HG03066 (cell line): ENCODE results near the gene STAU1.
"Not testable (repeated sequence)": the region's sequence is repeated elsewhere in the genome, so short reads cannot be mapped to it uniquely, and the experiment has no call there.

Source experiments
- ATAC-seq: cut with Tn5 transposase; IDR thresholded peaks from one replicate; pipeline ENCODE4 v1.9.1; 2021; ENCODE audit warnings: low read depth; ENCODE audit not compliant: unreplicated experiment

The STAU1 gene

GRCh38 chr20:49167811-49168507 lies 20.2 kb downstream of the STAU1 start:
- ATAC-seq = no peak

DNA sequence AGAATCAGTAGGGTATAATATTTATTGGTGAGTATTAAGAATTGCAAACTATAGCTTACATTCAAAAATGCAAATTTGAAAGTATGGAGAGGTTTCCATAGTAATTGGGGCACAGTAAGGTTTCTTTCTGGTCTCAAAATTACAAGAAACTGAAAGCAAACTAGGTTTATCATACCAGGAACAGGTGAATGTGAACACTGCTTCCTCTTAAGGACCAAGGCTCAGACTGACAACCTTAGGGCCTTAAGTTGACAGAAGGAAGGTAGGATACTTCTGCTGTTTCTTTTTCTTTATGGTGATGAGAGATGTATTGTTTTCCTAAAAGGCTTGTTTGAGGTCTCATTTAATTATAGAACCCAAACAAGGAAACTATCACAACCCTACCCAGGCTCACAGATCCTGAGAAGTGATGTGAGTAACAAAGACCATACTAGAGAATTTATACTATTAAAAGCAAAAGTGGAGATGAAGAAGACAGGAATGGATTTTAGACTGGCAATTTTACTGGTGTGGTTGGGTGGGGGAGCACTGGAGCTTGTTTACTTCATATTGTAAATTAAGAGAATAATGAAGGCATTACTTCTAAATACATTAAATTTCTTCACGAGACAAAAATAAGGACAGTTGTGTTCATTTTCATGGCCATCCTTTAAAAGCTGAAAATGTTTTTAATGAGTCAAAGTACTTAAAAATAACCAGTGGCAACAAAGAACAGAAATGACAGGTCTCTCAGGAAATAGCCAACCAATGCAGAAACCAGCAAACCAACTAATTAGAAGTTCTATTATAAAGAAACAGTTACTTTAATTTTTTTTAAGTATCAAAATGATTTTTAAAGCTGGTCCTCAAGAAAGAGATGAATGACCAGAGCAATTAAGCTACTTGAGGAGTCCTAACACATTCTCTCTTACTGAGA lies 21.3 kb downstream of the STAU1 start:
- no peak for ATAC-seq

DNA sequence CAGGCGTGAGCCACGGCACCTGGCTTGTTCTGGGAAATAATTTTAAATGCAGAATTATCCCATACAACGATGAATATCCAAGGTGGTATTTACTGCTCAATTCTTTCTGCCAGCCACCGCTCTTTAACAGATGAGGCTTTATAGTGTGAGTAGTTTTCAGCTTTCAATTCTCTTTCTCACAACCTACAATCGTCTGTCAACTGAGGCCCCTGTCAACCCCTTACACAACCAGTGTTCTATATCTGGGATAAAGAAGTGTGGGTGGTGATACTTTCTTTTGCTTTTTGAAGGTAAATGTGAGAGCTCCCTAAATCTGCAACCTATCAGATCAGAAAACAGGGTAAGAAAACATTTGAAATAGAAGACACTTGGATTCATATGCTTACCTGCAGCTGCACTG lies 22.5 kb downstream of the STAU1 start:
- no peak for ATAC-seq

DNA sequence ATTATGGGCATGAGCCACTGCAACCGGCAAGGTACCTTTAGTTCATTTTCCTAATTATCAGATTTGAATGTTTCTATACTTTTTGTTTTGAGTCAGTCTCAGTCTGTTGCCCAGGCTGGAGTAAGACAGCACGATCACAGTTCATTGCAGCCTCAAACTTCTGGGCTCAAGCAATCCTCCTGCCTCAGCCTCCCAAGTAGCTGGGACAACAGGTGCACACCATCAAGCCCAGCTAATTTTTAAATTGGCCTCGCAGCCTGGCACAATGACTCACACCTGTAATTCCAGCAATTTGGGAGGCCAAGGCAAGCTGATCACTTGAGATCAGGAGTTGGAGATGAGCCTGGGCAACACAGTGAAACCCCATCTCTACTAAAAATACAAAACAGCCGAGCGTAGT lies 24.4 kb downstream of the STAU1 start:
- ATAC-seq = no peak

DNA sequence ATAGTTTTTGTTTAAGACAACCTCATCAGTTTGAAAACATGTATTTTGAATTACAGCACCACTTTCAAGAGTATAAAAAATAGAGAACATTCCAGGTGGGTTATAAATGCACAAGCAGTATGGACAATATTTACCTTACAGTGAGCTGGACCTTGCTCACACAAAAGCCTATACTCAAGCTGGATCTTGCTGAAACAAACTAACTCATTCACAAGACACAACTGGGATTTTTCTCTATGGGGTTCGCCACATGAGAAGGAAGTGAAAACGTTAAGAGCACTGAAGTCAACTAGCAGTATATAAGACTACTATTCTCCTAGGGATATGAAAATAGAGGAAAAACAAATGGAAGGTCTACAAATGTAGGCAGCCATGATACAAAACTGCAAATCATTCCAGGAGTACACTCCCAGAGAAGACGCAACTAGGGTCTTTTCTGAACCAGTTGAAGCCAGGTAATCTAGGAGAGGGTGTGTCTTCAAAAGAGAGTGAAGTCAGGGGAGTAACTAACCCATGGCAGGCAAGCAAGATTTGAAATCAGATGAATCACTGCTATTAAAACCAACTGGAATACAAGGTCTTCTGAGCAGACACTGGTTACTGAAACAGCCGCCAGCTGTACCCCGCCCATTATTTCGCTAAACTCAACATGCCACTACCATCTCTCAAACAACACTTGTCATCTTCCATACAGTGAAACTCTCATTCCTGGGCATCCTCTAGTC lies 26.5 kb downstream of the STAU1 start:
- ATAC-seq = no peak

DNA sequence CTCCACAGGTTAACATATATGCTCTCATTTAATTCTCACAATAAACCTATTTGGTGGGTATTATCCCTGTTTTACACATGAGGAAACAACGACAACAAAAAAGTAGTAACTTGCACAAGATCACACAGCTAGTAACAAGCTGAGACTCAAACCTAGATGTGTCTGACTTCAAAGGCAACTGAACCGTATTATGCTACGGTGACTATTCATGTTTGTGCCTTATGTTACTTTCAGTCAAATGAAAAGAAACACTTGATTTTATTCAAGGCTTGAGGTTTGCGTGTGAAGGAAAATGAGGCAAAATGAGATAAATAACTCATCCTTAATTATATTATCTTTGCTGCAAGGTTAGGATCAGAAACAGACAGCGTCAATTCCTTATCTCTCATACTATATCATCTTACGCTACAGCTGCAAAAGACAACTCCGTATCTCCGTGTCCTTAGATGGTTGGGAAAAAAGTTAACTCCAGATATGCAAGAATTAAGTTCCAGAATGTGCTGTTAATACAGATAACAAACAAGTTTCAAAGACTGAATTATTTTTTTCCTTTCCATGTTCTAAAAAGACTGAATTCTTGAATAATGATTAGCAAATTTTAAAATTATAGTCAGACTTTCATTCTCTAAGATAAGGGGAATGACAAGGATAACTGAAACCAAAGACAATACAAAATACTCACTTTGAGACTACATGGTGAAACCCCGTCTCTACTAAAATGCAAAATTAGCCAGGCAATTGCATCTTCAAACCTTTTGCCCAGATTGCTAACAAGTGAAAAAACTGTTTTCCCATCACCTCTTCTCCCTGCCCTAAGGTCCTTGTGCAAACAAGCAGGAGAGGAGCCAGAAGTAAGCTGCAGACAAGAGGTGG lies 27.8 kb downstream of the STAU1 start:
- ATAC-seq = no peak

GRCh38 chr20:49157146-49157545 lies 31.0 kb downstream of the STAU1 start:
- no peak for ATAC-seq

GRCh38 chr20:49156481-49156880 lies 31.7 kb downstream of the STAU1 start:
- ATAC-seq = no peak

DNA sequence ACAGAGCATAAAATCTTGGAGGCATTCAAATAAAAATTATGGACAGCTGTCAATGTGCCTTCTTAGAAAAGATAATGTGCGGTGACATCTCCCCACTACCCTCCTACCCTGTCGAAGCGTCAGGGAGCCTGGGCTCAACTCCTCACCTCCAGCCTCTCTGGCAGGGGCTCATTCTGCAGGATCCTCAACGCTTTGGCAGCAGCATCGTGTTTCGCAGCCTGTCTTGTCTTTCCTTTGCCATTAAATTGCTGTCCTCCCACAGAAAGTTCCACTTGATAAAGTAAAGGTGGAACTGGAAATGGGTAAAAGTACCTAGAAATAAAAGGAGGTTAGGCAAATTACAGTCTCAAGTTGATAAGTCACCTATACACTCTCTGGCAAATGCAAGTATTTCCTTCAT lies 36.7 kb downstream of the STAU1 start:
- ATAC-seq = no peak

DNA sequence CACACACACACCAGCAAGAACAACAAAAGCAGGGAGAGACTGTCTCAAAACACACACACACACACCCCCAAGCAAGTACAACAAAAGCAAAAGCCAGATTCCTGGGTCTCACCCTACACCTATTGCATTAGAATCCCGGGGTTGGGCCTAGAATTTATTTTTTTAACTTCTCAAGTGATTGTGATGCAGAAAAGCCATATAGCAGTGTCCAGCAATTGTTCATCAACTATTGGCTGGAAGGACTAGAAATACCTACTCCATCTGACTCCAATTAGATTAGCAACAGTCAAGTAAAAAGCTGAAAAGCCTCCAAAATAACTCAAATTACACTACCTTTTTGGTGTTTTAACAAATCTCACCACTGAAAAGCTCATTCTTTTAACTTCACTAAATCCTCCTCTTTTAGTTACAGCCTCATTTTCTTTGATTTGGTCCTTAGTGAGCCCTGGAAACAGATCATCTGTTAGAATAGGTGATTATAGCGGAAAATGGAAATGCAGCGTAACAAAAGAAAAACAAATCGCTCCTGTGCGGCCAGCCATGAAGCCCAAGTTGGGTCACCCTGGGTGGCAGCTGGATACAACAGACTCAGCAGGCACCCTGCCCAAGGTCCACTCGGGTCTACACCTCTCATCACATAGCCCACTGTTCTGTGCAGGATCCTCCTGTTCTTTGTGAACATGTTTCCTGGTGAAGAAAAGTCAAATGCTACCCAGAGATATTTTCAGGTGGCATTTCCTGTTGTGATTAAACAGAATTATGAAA lies 38.7 kb downstream of the STAU1 start:
- no peak for ATAC-seq

DNA sequence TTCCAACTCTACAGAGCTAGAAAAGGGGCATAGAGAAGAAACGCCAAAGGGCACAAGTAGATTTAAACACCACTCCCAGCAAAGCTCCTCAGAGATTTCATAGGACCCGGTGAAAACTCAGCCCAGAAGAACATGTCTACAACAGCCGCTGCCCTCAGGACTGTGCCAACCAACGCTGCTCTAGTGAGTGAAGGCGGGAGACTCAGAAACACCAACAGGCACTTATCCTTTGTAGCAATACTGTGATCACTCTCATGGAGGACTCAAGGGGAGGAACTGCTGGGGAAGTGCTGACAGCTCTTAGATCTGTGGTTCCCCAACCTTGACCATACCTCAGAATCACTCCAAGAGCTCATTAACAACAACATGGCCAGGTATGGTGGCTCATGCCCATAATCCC lies 39.5 kb downstream of the STAU1 start:
- ATAC-seq = no peak

DNA sequence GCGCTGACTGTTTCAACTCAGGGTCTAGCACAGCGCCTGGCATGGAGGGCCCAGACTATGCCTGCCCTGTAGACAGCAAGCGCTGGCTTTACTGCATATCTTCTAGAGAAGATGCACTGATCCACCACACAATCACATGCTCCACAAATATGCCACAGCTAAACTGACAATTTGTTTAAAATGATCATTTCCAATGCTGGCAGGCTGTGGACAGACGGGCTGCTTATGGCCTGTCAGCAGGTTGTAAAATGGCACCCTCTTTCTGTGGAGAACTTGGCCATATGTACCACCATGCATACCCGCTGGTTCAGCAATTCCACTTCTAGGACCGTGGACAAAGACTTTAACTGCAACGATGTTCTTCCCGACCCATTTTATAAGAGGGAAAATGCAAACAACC lies 40.8 kb downstream of the STAU1 start:
- ATAC-seq = no peak

- ATAC-seq = no peak
These were observed 41.5 kb downstream of the STAU1 start for GRCh38 chr20:49146442-49147225.

GRCh38 chr20:49140834-49141233 lies 47.3 kb downstream of the STAU1 start:
- no peak for ATAC-seq

DNA sequence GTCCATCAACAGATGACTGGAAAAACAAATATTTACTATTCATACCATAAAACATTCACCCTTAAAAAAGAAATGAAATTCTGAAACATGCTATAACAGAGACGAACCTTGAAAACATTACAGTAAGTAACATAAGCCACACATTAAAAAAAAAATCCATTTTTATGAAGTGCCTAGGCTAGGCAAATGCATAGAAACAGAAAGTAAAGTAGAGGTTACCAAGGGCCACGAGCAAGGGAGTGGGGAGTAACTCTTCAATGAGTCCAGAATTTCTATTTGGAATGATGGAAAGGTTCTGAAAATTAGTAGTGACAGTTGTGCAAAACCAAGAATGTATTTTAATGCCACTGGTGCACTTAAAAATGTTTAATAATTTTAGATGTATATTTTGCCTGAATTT lies 47.7 kb downstream of the STAU1 start:
- ATAC-seq = no peak

DNA sequence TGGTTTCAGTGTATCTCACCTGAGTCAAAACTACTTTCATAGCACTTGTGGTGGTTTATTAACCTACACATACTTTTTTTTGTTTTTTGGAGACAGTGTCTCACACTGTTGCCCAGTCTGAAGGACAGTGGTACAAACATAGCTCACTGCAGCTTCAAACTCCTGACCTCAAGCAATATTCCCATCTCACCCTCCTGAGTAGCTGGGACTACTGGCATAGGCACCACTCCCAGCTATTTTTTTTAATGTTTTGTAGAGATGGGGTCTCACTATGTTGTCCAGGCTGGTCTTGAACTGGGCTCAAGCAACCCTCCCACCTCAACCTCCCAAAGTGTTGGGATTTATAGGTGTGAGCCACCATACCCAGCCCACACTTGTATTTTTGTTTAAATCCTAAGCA lies 49.7 kb downstream of the STAU1 start:
- ATAC-seq = no peak

- ATAC-seq = no peak
These were observed 51.1 kb downstream of the STAU1 start for GRCh38 chr20:49136817-49137571.

GRCh38 chr20:49134797-49135196 lies 53.3 kb downstream of the STAU1 start:
- not testable (repeated sequence) for ATAC-seq
